ENCODE results near the gene ADARB1. TPM values are rescaled to one million over a fixed set of nuclear protein-coding genes. Genes with fewer than 3 reads are reported as not detected.

The ADARB1 gene
- polyA plus RNA-seq, 4 donors, result 1.1 to 8.3 (median 3.8) TPM

DNA sequence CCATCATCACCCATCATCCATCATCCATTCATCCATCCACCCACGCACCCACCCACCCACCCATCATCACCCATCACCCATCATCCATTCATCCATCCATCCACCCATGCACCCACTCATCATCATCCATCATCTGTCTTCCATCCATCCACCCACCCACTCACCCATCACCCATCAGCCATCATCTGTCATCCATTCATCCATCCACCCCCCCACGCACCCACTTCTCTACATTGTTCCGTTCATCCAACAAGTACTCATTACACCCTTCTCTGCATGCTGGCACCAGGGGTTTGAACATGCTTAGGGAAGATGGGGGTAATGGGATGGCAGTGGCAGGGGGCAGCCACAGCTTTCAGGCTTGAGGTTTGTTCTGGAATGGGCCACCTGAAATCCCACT lies 82.1 kb downstream of the ADARB1 start:
- Histone ChIP-seq H3K27me3 (ENCODE audit: control insufficient read depth in 3 of 3, insufficient read depth in 3 of 3, low read length in 3 of 3) (no peaks in the 10 kb centered on the region), H3K4me3 (ENCODE audit: low read depth in 1 of 3, low read length in 3 of 3) (no peak overlapping the region), H3K27ac (ENCODE audit: low read depth in 1 of 3, low read length in 2 of 3) (no peak overlapping the region), H3K4me1 (ENCODE audit: control insufficient read depth in 3 of 3, insufficient read depth in 2 of 3, low read depth in 1 of 3, low read length in 2 of 3) (no peaks in the 10 kb centered on the region), H3K9me3 (ENCODE audit: control insufficient read depth in 2 of 2, insufficient read depth in 1 of 2, low read depth in 1 of 2, low read length in 1 of 2) (no peaks in the 10 kb centered on the region), H3K36me3 (ENCODE audit: control insufficient read depth in 3 of 3, insufficient read depth in 2 of 3, low read depth in 1 of 3, low read length in 3 of 3) (no peaks in the 10 kb centered on the region)
- DNase-seq (no peak), FAIRE-seq (no peak)
- 97 to 99% (median 98%) methylated on average over 3 of the region's 3 CpGs for WGBS, 3 donors

DNA sequence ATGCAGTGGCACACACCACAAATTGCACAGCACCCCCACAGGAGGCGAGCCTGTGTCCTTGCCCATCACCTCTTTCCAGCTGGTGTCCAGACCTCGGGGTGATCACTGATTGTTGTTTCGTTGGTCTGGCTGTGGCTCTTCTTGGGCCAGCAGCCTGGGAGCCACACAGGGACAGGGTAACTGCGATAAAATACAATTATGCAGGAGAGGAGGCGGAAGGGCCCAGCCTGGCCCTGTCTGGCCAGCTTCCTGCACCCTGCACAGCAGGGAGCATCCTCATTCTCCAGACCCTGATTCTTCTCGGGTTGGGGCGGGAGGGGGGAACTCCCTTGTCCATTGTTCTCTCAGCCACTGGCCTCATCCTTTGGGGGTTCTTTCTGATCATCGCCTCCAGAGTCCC lies 83.6 kb downstream of the ADARB1 start:
- H3K27me3 ChIP-seq (ENCODE audit: control insufficient read depth in 3 of 3, insufficient read depth in 3 of 3, low read length in 3 of 3), result no peaks in the 10 kb centered on the region
- FAIRE-seq, result no peak
- H3K27ac ChIP-seq (ENCODE audit: low read depth in 1 of 3, low read length in 2 of 3), result no peak overlapping the region
- H3K9me3 ChIP-seq (ENCODE audit: control insufficient read depth in 2 of 2, insufficient read depth in 1 of 2, low read depth in 1 of 2, low read length in 1 of 2), result no peaks in the 10 kb centered on the region
- H3K4me3 ChIP-seq (ENCODE audit: low read depth in 1 of 3, low read length in 3 of 3), result no peak overlapping the region
- no peak for DNase-seq
- H3K4me1 ChIP-seq (ENCODE audit: control insufficient read depth in 3 of 3, insufficient read depth in 2 of 3, low read depth in 1 of 3, low read length in 2 of 3), result no peaks in the 10 kb centered on the region
- 88 to 93% (median 92%) methylated on average over 8 of the region's 8 CpGs for WGBS, 3 donors
- H3K36me3 ChIP-seq (ENCODE audit: control insufficient read depth in 3 of 3, insufficient read depth in 2 of 3, low read depth in 1 of 3, low read length in 3 of 3), result no peaks in the 10 kb centered on the region

DNA sequence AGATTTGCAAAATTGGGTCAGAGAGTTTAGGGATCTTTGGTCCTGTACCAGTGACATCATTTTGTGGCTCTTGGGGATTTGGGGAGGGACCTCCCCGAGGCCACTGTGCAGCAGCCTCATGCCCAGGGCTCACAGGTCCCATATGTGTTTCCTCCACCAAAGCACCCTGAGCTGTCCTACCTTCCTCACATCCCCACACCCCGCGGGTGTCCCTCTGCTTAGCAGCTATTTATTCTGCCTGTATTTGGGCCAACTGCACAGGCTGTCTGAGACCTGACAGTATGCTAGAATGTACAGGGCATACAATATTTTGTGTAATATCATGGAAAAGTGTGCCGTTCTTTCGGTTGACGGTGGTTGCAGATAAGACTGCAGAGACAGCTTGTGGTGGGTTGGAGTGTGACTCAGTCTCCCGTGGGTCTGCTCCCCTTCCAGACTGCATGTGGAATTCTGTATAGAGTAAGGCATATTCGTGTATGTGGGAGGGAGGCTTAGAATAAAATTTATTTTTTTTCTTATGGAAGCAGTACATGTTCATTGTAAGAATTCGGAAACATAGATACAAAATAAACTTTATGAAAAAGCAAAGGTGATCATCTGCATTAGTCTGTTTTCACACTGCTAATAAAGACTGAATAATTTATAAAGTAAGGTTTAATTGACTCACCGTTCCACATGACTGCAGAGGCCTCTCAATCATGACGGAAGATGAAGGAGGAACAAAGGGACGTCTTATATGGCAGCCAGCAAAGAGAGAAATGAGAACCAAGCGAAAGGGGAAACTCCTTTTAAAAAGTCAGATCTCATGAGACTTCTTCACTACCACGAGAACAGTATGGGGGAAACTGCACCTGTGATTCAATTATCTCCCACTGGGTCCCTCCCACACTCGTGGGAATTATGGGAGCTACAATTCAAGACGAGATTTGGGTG lies 84.4 kb downstream of the ADARB1 start:
- Histone ChIP-seq H3K9me3 (ENCODE audit: control insufficient read depth in 2 of 2, insufficient read depth in 1 of 2, low read depth in 1 of 2, low read length in 1 of 2) (no peaks in the 10 kb centered on the region), H3K4me1 (ENCODE audit: control insufficient read depth in 3 of 3, insufficient read depth in 2 of 3, low read depth in 1 of 3, low read length in 2 of 3) (no peaks in the 10 kb centered on the region), H3K27me3 (ENCODE audit: control insufficient read depth in 3 of 3, insufficient read depth in 3 of 3, low read length in 3 of 3) (no peaks in the 10 kb centered on the region), H3K27ac (ENCODE audit: low read depth in 1 of 3, low read length in 2 of 3) (no peak overlapping the region), H3K4me3 (ENCODE audit: low read depth in 1 of 3, low read length in 3 of 3) (no peak overlapping the region), H3K36me3 (ENCODE audit: control insufficient read depth in 3 of 3, insufficient read depth in 2 of 3, low read depth in 1 of 3, low read length in 3 of 3) (no peaks in the 10 kb centered on the region)
- DNase-seq (no peak), FAIRE-seq (no peak)
- WGBS, 3 donors, result 77 to 85% (median 79%) methylated on average over 16 of the region's 16 CpGs

DNA sequence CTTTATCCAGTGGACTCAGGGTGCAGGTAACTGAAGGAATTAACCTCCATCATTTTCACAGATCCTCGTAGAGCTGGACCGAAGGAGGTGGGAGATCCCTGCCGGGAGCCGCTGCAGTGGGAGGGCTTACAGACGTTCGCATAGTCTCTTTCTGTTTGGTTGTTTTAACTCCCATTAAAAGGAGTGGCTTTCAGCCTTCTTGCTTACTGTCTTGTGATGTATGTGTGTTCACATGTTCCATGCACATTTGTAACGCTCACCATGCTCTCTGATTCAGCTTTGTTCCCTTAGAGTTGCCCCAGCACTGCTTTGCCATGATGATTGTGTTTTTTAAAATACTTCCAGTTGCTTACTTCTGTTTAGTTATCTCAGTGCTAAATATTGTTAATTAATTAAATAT lies 85.8 kb downstream of the ADARB1 start:
- Histone ChIP-seq H3K9me3 (ENCODE audit: control insufficient read depth in 2 of 2, insufficient read depth in 1 of 2, low read depth in 1 of 2, low read length in 1 of 2) (no peaks in the 10 kb centered on the region), H3K27ac (ENCODE audit: low read depth in 1 of 3, low read length in 2 of 3) (no peak overlapping the region), H3K36me3 (ENCODE audit: control insufficient read depth in 3 of 3, insufficient read depth in 2 of 3, low read depth in 1 of 3, low read length in 3 of 3) (no peaks in the 10 kb centered on the region), H3K4me1 (ENCODE audit: control insufficient read depth in 3 of 3, insufficient read depth in 2 of 3, low read depth in 1 of 3, low read length in 2 of 3) (no peaks in the 10 kb centered on the region), H3K4me3 (ENCODE audit: low read depth in 1 of 3, low read length in 3 of 3) (no peak overlapping the region), H3K27me3 (ENCODE audit: control insufficient read depth in 3 of 3, insufficient read depth in 3 of 3, low read length in 3 of 3) (no peaks in the 10 kb centered on the region)
- DNase-seq, result no peak
- FAIRE-seq, result no peak
- WGBS, 3 donors, result 95 to 96% (median 95%) methylated on average over 7 of the region's 7 CpGs

DNA sequence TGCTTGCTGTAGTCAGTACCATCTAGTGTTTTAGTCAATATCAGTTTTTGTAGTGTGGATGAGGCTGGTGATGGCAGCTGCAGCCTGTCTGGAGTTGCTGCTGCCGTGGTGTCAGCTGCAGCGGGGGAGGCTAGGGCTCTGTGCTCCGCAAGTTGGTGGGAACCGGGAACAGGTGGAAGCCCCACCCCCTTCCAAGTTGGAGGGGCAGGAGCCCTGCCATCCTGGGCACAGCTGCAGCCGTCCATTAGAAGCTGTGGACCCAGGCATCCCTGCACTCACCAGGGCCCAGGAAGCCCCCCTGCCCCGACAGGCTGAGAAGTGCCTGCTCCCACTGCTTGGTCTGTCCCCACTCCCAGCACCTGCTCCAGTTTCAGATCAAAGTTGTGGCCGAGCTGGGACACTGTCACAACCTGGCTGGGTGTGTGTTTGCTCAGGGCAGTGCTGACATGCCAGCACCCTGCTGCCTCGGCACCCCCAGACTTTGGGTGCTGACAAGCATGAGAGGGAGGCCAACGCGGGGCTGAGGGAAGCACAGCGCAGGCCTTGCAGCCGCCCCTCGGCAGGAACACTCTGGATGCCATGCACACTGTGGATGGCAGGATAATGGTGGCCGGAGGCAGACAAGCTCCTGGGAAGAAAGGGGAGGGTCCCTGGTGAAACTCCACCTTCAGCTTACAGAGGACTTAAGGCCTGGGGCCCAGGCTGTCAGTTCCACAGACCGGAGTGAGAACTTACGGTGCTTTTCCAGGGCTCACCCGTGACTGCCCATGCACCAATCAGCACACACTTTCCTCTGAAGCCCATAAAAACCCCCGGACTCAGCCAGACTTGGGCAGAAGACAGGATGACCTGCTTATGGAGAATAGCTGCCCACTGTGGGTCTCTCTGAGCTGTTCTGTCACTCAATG lies 86.9 kb downstream of the ADARB1 start:
- Histone ChIP-seq H3K4me1 (ENCODE audit: control insufficient read depth in 3 of 3, insufficient read depth in 2 of 3, low read depth in 1 of 3, low read length in 2 of 3) (no peaks in the 10 kb centered on the region), H3K36me3 (ENCODE audit: control insufficient read depth in 3 of 3, insufficient read depth in 2 of 3, low read depth in 1 of 3, low read length in 3 of 3) (no peaks in the 10 kb centered on the region), H3K27ac (ENCODE audit: low read depth in 1 of 3, low read length in 2 of 3) (no peak overlapping the region), H3K4me3 (ENCODE audit: low read depth in 1 of 3, low read length in 3 of 3) (no peak overlapping the region), H3K27me3 (ENCODE audit: control insufficient read depth in 3 of 3, insufficient read depth in 3 of 3, low read length in 3 of 3) (no peaks in the 10 kb centered on the region), H3K9me3 (ENCODE audit: control insufficient read depth in 2 of 2, insufficient read depth in 1 of 2, low read depth in 1 of 2, low read length in 1 of 2) (no peaks in the 10 kb centered on the region)
- DNase-seq, result peak in 1 of 2 donors; percentile 9
- FAIRE-seq, result no peak
- 74 to 88% (median 85%) methylated on average over 17 to 18 of the region's 18 CpGs for WGBS, 3 donors

DNA sequence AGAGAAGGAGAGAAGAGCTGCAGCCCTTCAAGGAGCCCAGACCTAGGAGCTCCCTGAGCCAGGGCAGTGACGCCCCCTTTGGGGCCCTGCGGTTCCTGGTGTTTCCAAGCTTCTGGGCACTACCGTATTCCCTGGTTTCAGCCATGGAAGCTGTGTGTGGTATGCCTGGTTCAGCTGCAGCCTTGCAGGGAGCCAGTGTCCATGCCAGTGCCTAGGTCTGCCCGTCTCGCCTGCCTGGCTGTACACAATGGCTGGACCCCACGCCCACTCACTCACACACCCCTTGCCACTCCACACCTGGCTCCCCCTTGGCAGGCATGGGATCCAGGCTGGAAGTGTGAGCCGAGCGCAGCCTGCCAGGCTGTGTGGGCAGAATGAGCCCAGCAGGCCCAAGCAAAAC lies 87.7 kb downstream of the ADARB1 start:
- DNase-seq (no peak), FAIRE-seq (no peak)
- H3K27me3 ChIP-seq (ENCODE audit: control insufficient read depth in 3 of 3, insufficient read depth in 3 of 3, low read length in 3 of 3), result no peaks in the 10 kb centered on the region
- 74 to 92% (median 78%) methylated on average over 8 of the region's 8 CpGs for WGBS, 3 donors
- no peaks in the 10 kb centered on the region for H3K36me3 ChIP-seq (ENCODE audit: control insufficient read depth in 3 of 3, insufficient read depth in 2 of 3, low read depth in 1 of 3, low read length in 3 of 3)
- no peaks in the 10 kb centered on the region for H3K4me1 ChIP-seq (ENCODE audit: control insufficient read depth in 3 of 3, insufficient read depth in 2 of 3, low read depth in 1 of 3, low read length in 2 of 3)
- H3K4me3 ChIP-seq (ENCODE audit: low read depth in 1 of 3, low read length in 3 of 3), result no peak overlapping the region
- H3K9me3 ChIP-seq (ENCODE audit: control insufficient read depth in 2 of 2, insufficient read depth in 1 of 2, low read depth in 1 of 2, low read length in 1 of 2), result no peaks in the 10 kb centered on the region
- H3K27ac ChIP-seq (ENCODE audit: low read depth in 1 of 3, low read length in 2 of 3), result no peak overlapping the region

DNA sequence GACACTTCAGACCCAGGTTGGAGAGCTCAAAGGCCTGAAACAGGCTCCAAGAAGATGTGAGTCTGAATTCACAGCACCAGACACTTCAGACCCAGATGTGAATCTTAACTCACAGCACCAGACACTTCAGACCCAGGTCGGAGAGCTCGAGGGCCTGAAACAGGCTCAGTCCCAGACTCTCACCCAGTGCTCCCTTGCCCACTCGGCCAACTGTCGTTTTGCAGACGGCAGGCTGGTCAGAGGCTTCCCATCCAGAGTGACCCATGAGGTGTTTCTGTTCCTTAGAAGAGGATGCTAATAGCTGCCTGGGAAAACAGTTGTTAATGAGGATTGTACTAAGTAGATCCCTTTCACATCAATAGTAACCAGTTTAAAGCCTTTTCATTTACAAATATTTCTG lies 88.4 kb downstream of the ADARB1 start:
- FAIRE-seq (no peak), DNase-seq (no peak)
- H3K9me3 ChIP-seq (ENCODE audit: control insufficient read depth in 2 of 2, insufficient read depth in 1 of 2, low read depth in 1 of 2, low read length in 1 of 2), result no peaks in the 10 kb centered on the region
- no peak overlapping the region for H3K27ac ChIP-seq (ENCODE audit: low read depth in 1 of 3, low read length in 2 of 3)
- H3K36me3 ChIP-seq (ENCODE audit: control insufficient read depth in 3 of 3, insufficient read depth in 2 of 3, low read depth in 1 of 3, low read length in 3 of 3), result no peaks in the 10 kb centered on the region
- H3K4me3 ChIP-seq (ENCODE audit: low read depth in 1 of 3, low read length in 3 of 3), result no peak overlapping the region
- H3K27me3 ChIP-seq (ENCODE audit: control insufficient read depth in 3 of 3, insufficient read depth in 3 of 3, low read length in 3 of 3), result no peaks in the 10 kb centered on the region
- H3K4me1 ChIP-seq (ENCODE audit: control insufficient read depth in 3 of 3, insufficient read depth in 2 of 3, low read depth in 1 of 3, low read length in 2 of 3), result no peaks in the 10 kb centered on the region
- 84 to 97% (median 94%) methylated on average over 5 of the region's 5 CpGs for WGBS, 3 donors

DNA sequence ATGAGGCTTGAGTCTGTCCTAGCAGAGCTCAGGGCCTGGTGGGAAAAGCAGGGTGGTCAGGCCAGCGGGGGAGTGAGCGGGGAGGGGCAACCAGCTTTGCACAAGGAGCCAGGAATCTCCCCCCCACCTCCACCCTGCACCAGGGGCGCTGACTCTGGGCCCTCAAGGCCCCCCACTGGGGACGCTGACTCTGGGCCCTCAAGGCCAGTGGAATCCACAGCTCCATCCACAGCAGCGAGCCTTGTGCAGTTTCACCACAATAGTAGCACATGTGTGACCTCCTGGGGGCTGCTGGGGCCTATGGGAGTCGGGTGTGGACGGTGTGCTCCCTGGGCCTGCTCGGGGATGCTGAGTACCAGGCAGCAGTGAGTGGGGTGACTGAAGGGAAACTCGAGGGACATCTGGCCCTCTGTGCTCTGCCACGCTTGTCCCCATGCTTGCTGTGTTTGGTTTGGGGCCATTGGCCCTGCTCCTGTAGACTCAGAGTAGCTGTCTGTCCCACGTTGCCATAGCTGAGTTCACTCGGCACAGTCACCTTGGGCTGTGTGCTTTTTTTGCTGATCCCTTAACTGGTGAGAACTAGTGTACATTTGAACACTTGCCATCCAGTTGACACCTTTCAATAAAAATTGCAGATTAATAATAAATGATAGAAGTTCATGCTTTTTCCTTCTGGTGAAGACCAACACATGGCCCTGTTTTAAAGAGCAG lies 89.2 kb downstream of the ADARB1 start:
- Histone ChIP-seq H3K4me1 (ENCODE audit: control insufficient read depth in 3 of 3, insufficient read depth in 2 of 3, low read depth in 1 of 3, low read length in 2 of 3) (no peaks in the 10 kb centered on the region), H3K27me3 (ENCODE audit: control insufficient read depth in 3 of 3, insufficient read depth in 3 of 3, low read length in 3 of 3) (no peaks in the 10 kb centered on the region), H3K36me3 (ENCODE audit: control insufficient read depth in 3 of 3, insufficient read depth in 2 of 3, low read depth in 1 of 3, low read length in 3 of 3) (no peaks in the 10 kb centered on the region), H3K9me3 (ENCODE audit: control insufficient read depth in 2 of 2, insufficient read depth in 1 of 2, low read depth in 1 of 2, low read length in 1 of 2) (no peaks in the 10 kb centered on the region), H3K4me3 (ENCODE audit: low read depth in 1 of 3, low read length in 3 of 3) (no peak overlapping the region), H3K27ac (ENCODE audit: low read depth in 1 of 3, low read length in 2 of 3) (no peak overlapping the region)
- 85 to 88% (median 87%) methylated on average over 12 of the region's 12 CpGs for WGBS, 3 donors
- FAIRE-seq, result no peak
- DNase-seq, result no peak
